GM21619 (cell line): Measurements from ENCODE around the gene PKP4.
"Not testable (repeated sequence)": the region's sequence is repeated elsewhere in the genome, so short reads cannot be mapped to it uniquely, and the experiment has no call there.

ENCODE experiments used
- ATAC-seq: cut with Tn5 transposase; IDR thresholded peaks from one replicate; pipeline ENCODE4 v1.9.1; 2021; ENCODE audit not compliant: unreplicated experiment

The PKP4 gene

DNA sequence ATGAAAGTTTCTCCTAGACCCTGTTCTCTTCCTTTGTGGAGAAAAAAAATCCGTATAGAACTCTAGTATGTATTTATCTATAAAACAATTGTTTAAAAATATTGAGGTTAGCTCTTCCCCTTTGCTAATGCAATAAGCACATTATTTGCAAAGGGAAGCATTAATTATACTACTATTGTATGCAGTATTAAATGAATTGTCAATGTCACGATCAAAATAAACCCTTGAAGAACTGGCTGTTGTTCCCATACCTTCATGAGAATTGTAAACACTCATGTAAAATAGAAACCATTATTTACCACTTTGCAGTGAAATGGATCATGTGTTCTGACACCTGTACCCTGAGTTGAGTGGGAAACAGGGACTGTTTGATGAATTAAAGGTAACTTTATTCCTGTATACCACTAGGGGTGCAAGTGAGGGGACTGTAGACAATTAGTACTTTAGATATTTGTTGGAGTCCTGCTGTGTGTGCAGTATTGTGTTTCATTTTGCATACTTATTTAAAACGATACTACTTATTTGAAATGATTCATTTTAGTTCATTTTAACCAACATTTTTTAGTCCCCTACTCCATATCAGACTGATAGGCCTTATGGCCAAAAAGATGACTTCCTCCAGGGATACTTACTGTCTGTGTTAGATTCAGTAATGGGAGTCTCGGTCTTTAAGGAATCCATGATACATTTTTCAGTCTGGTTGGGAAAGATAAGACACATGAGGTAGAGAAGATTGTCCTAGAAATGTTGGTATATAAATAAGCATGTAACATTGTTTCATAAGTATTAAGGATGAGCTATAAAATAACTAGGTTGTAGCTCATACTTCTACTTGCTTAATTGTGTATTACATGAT is 7.9 kb downstream of the PKP4 start:
- peak; percentile 68 for ATAC-seq

DNA sequence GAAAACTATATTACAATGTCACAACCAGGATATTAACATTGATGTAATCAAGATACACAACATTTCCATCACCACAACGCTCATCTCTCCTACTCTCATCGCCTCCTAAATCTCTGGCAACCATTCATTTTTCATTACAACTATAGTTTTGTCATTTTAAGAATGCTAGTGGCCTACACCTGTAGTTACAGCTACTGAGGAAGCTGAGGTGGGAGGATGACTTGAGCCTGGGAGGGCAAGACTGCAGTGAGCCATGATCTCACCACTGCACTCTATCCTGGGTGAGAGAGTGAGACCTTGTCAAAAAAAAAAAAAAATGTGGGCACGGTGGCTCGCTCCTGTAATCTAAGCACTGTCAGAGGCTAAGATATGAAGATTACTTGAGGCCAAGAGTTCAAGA is 10.5 kb downstream of the PKP4 start:
- no peak for ATAC-seq

DNA sequence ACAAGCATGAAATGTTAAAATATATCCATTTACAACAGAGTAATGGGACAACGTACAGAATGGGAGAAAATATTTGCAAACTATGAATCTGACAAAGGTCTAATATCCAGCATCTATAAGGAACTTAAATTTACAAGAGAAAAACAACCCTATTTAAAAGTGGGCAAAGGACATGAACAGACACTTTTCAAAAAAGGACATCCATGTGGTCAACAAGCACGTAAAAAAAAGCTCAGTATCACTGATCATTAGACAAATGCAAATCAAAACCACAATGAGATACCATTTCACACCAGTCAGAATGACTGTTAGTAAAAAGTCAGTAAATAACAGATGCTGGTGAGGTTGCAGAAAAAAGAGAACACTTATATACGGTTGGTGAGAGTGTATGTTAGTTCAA is 16.1 kb downstream of the PKP4 start:
- not testable (repeated sequence) for ATAC-seq

GRCh38 chr2:158473300-158473699 is 16.5 kb downstream of the PKP4 start:
- ATAC-seq: not testable (repeated sequence)

- ATAC-seq: no peak
These were observed 17.1 kb downstream of the PKP4 start for GRCh38 chr2:158473719-158474392.

DNA sequence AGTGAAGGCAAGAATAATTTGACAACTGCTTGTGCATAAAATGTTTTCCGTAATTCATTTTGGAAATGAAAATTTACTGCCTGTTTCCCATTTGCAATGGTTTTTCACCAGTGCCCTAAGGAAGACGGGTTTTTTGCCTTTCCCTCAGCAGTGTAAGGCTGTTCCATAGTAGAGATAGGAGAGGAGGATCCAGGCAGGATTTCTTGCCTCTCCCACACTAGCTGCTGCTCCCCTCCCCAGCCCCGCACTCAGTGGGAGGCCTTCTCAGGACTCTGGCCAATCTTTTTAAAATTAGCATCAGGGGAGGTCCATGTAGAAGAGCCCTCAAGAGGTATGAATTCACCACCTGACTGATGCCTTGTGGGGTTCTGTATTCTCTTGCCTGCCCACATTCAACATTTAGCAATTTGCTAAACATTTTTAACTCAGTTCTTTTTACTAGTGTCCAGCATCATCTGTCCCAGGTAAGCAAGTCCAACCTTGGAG is 17.8 kb downstream of the PKP4 start:
- not testable (repeated sequence) for ATAC-seq

GRCh38 chr2:158477202-158477601 is 20.4 kb downstream of the PKP4 start:
- no peak for ATAC-seq

DNA sequence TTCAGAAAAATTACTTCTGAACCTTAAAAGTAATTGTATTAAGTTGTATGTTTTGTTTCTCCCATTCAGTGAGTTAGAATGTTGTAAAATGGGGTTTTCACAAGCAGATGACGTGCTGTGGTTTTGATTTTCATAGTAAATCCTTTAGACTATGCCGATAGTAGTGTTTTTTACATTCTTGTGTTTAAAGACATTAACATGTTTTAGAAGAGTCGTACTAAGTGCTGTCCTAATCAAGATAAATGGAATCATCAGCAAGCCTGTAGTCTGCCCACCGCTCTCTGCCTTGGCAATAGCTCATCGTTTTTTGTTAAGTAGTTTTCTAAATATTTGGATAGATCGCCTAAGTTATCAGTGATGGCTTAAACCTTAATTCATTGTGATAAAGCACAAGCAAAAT is 21.5 kb downstream of the PKP4 start:
- ATAC-seq: no peak

GRCh38 chr2:158478816-158479215 is 22.1 kb downstream of the PKP4 start:
- ATAC-seq: no peak

- ATAC-seq: no peak
These were observed 24.4 kb downstream of the PKP4 start for GRCh38 chr2:158481116-158481515.

DNA sequence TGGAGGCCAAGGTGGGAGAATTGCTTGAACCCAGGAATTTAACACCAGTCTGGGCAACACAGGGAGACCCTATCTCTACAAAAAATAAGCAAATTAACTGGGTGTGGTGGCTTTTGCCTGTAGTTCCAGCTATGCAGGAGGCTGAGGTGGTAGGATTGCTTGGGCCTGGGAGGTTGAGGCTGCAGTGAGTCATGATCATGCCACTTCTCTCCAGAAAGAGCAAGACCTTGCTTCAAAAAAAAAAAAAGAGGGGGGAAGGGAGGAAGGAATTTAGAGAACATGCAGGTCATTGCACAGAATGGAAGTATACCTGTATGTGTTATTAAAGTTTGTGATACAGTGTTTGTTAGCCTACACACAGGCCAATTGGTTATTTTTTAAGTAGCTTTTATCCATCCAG is 25.8 kb downstream of the PKP4 start:
- no peak for ATAC-seq

GRCh38 chr2:158484892-158485556 is 28.3 kb downstream of the PKP4 start:
- ATAC-seq: no peak

DNA sequence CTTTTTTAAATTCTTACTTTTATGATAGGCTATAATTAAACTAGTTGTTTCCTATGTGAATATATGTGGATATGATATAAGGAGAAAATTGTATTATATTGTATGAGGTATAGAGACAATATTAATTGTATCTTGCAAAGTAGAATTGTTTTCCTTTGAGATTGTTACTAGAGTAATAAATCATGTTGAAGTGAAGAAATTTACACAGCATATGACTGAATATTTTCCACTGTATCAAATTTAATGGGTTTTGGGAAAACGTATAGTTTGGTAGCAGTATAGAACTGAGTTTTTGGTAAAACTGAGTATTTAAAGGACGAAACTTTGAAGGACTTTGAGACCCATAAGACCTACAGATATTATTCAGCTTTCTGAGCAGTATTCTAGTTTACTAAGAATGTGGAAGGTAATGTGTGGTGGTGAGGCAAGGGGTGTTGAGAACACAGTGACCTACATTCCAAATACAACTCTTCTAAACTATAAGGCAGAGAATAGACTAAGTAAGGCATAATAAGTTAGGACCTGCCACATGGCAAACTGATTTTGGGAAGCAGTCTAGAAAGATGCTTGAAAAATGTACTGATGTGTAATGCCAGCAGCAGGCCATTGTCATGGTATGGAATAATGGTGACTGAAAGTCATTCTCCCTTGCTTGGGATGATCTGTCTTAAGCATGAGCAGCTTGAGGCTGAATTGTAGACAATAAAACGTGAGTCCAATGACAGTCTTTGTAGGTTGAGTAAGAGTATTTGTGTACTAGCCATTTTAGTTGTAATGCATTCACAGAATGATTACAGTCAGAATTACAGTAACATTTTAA is 29.6 kb downstream of the PKP4 start:
- ATAC-seq: no peak

DNA sequence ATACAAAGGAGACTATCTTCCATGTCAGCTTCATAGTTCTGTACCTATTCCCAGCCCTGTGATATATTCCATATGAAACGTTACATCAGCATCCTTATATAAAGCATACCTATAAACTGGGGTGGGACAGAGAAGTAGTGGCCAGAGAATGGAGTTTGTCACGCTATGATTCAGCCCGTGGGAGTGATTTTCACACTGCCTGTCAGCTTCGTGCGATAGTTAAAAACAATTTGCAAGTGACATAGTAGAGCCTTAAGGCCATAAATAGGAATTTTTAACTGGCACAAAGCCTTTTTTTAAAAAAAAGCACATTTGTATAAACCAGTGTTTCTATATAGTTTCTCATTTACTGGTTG is 30.2 kb downstream of the PKP4 start:
- no peak for ATAC-seq

DNA sequence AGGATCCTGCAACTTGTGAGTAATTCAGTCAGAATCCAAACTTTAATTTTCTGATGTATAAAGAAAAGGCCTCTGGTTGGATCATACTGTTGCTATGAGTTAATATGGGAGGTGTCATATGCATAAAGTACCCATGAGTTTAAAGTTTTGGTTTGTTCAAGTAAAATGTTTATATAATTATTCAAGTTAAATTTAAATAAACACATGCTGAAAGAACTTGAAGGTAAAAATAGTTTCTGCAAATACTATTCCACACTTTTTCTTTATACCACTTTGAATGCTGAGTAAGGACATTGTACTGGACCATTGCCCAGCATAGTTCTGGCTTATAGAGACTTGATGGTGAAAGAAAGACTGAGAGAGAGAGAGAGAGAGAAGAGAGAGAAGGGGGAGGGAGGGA is 30.7 kb downstream of the PKP4 start:
- ATAC-seq: no peak

GRCh38 chr2:158488442-158489216 is 31.9 kb downstream of the PKP4 start:
- no peak for ATAC-seq

- ATAC-seq: no peak
These were observed 32.8 kb downstream of the PKP4 start for GRCh38 chr2:158489366-158490112.

- ATAC-seq: no peak
These were observed 34.3 kb downstream of the PKP4 start for GRCh38 chr2:158491072-158491471.

GRCh38 chr2:158493458-158493857 is 36.7 kb downstream of the PKP4 start:
- ATAC-seq: no peak

DNA sequence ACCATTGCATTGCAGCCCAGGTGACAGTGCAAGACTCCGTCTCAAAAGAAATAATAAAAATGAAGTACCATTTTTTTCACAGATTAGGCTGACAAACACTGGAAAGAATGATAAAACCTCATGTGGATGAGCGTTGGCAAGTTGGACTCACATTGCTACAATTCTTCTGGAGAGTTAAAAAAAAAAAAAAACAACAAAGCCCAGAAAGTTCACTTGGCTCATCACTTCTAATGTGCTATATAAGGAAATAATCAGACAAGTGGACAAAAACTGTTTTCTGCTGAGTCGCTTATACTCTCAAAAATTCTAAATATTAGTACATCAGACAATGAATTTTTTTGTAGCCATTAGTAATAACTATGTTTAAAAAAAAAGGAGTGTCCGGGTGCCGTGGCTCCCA is 38.4 kb downstream of the PKP4 start:
- no peak for ATAC-seq
